ENCODE measurements around the gene ORAI3.
A peak's percentile ranks its signal among the peaks of the same experiment; 100 is the strongest.

The ORAI3 gene

GRCh38 chr16:30963925-30964511 lies 15.2 kb downstream of the ORAI3 start:
- in situ Hi-C loops (cut with MboI; ENCODE audit: low pct_unique_long_range_greater_than_20kb, low sequenced_read_pairs), result no loop called here
- no peak for DNase-seq

DNA sequence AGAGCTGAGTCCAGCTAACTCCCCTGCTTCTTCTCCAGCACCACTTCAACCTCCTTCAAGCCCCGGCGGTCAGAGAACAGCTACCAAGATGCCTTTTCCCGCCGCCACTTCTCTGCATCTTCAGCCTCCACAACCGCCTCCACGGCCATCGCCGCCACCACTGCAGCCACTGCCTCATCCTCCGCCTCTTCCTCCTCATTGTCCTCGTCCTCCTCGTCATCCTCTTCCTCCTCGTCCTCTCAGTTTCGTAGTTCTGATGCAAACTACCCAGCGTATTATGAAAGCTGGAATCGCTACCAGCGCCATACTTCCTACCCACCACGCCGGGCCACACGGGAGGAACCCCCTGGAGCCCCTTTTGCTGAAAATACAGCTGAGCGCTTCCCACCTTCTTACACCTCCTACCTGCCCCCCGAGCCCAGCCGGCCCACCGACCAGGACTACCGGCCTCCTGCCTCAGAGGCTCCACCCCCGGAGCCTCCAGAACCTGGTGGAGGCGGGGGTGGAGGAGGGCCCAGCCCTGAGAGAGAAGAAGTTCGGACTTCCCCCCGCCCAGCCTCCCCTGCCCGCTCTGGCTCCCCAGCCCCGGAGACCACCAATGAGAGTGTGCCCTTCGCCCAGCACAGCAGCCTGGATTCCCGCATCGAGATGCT lies 15.8 kb downstream of the ORAI3 start:
- no peak for DNase-seq
- in situ Hi-C loops (cut with MboI; ENCODE audit: low pct_unique_long_range_greater_than_20kb, low sequenced_read_pairs), result no loop called here

DNA sequence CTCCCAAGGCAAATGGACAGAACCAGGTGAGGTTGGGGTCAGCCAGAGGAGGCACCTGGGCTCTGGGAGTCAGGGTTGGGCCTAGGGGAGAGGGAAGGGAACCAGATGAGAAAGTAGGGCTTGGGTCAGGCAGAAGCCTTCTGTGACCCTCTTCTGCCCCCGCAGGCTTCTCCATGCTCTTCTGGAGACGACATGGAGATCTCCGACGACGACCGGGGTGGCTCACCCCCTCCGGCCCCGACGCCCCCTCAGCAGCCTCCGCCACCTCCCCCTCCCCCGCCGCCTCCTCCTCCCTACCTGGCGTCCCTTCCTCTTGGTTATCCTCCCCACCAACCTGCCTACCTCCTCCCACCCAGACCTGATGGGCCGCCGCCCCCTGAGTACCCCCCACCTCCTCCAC lies 16.6 kb downstream of the ORAI3 start:
- DNase-seq, result no peak
- in situ Hi-C loops (cut with MboI; ENCODE audit: low pct_unique_long_range_greater_than_20kb, low sequenced_read_pairs), result no loop called here

GRCh38 chr16:30966033-30966619 lies 17.3 kb downstream of the ORAI3 start:
- DNase-seq, result no peak
- in situ Hi-C loops (cut with MboI; ENCODE audit: low pct_unique_long_range_greater_than_20kb, low sequenced_read_pairs), result no loop called here

- no peak for DNase-seq
- in situ Hi-C loops (cut with MboI; ENCODE audit: low pct_unique_long_range_greater_than_20kb, low sequenced_read_pairs), result no loop called here
Measured at GRCh38 chr16:30967795-30968194, 18.9 kb downstream of the ORAI3 start.

DNA sequence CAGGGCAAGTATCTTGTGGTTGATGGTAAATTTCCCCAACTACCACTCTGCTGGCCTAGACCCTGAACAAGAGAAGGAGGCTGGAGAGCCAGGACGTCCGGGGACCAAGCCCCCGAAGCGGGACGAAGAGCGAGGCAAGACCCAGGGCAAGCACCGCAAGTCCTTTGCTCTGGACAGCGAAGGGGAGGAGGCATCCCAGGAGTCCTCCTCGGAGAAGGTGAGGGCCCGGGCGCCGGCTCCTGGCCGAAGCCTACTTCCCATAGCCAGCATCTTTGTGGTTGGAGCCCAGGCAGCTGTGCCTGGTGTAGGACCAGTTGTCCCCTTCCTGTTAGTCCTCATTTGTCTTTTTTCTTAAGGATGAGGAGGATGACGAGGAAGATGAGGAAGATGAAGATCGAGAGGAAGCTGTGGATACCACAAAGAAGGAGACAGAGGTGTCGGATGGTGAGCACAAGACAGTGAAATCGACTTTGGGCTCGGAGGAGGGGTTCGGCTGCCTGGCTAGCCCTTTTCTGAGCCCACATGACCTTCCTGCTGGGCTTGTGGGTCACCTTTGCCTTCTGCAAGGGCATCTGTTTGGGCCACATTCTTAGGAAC lies 20.5 kb downstream of the ORAI3 start:
- DNase-seq, result no peak
- in situ Hi-C loops (cut with MboI; ENCODE audit: low pct_unique_long_range_greater_than_20kb, low sequenced_read_pairs), result no loop called here

DNA sequence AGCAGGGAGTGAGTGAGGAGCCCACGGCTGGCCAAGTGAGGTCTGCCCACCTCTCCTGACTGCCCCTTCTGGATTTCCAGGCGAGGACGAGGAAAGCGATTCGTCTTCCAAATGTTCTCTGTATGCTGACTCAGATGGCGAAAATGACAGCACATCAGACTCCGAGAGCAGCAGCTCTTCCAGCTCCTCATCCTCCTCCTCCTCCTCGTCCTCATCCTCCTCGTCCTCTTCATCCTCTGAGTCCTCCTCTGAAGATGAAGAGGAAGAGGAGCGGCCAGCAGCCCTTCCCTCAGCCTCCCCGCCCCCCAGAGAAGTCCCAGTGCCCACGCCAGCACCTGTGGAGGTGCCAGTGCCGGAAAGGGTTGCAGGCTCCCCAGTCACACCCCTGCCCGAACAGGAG lies 22.4 kb downstream of the ORAI3 start:
- no peak for DNase-seq
- in situ Hi-C loops (cut with MboI; ENCODE audit: low pct_unique_long_range_greater_than_20kb, low sequenced_read_pairs), result no loop called here

DNA sequence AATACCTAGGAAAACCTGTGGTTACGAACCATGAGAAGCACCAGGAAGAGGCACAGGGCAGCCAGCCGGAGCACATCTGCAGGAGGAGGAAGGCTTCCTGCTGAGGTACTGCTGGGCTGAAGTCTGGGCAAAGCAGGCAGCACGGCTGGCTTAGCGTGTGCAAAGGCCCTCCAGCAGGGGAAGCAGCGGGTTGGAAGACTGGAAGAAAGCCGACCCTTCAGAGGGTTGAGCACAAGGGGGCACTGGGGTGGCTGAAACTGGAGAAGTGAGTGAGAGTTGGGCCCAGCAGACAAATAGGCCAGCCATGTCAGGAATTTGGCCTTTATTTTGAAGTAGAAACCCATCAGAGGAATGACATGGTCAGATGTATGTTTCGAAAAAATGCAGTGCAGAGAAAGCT lies 24.0 kb downstream of the ORAI3 start:
- DNase-seq, result peak; percentile 24
- in situ Hi-C loops (cut with MboI; ENCODE audit: low pct_unique_long_range_greater_than_20kb, low sequenced_read_pairs), result no loop called here

GRCh38 chr16:30974348-30974747 lies 25.5 kb downstream of the ORAI3 start:
- in situ Hi-C loops (cut with MboI; ENCODE audit: low pct_unique_long_range_greater_than_20kb, low sequenced_read_pairs), result no loop called here
- DNase-seq, result no peak

DNA sequence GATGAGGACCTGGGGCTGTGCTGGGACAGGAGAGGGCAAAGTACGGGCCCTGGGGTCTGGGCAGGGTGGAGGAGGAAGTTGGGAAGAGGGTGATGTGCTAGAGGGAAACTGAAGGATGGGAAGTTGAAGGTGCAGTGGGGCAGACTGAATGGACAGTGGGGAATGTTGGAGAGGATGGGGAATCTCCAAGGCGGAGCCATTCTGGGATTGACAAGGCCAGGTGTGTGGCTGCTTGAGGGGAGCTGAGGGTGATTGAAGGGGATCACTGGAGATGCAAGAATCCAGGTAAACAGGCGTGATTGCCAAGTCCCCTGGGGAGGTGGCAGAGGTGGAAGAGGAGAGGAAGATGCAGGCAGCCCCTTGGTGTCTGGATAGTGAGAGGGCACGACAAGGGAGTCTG lies 27.6 kb downstream of the ORAI3 start:
- DNase-seq, result no peak
- in situ Hi-C loops (cut with MboI; ENCODE audit: low pct_unique_long_range_greater_than_20kb, low sequenced_read_pairs), result no loop called here

DNA sequence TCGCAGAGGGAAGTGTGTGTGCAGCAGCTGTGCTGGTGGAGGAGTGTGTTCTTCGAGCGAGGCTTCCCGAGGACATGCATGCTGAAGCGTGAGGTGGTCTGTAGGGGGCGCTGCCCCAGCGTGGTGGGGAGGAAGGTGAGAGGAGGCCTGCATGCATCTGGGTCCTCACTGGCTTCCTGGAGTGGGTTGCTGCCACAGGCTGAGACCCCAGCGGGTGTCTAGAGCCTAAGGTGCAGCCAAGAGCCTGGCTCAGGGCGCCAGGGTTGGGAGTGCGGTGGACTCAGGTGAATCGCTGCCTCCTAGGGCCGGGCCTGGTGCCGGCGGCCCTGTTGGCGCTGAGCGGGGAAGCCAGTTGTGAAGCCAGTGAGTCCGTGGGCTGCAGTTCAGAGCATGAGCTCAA lies 28.6 kb downstream of the ORAI3 start:
- peak; percentile 37 for DNase-seq
- in situ Hi-C loops (cut with MboI; ENCODE audit: low pct_unique_long_range_greater_than_20kb, low sequenced_read_pairs), result no loop called here

DNA sequence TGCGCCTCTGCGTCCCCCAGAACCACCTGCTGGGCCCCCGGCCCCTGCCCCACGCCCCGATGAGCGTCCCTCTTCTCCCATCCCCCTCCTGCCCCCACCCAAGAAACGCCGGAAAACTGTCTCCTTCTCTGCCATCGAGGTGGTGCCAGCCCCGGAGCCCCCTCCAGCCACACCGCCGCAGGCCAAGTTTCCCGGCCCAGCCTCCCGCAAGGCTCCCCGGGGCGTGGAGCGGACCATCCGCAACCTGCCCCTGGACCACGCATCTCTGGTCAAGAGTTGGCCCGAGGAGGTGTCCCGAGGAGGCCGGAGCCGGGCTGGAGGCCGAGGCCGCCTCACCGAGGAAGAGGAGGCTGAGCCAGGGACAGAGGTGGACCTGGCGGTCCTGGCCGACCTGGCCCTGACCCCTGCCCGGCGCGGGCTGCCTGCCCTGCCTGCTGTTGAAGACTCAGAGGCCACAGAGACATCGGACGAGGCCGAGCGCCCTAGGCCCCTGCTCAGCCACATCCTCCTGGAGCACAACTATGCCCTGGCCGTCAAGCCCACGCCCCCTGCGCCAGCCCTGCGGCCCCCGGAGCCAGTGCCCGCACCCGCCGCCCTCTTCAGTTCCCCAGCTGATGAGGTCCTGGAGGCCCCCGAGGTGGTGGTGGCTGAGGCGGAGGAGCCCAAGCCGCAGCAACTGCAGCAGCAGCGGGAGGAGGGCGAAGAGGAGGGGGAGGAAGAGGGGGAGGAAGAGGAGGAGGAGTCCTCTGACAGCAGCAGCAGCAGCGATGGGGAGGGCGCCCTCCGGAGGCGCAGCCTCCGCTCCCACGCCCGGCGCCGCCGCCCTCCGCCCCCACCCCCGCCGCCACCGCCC lies 30.5 kb downstream of the ORAI3 start:
- DNase-seq, result no peak
- in situ Hi-C loops (cut with MboI; ENCODE audit: low pct_unique_long_range_greater_than_20kb, low sequenced_read_pairs), result no loop called here

DNA sequence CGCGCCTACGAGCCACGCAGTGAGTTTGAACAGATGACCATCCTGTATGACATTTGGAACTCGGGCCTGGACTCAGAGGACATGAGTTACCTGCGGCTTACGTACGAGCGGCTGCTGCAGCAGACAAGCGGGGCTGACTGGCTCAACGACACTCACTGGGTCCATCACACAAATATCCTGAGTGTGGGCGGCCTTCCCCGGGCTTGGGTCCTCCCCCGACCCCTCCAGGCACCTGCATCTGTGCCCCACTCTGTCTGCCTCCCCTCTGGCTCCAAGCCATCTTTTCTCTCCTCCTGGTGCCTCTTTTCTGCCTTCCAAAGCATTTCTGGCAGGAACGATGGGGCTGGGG lies 31.1 kb downstream of the ORAI3 start:
- no peak for DNase-seq
- in situ Hi-C loops (cut with MboI; ENCODE audit: low pct_unique_long_range_greater_than_20kb, low sequenced_read_pairs), result no loop called here

DNA sequence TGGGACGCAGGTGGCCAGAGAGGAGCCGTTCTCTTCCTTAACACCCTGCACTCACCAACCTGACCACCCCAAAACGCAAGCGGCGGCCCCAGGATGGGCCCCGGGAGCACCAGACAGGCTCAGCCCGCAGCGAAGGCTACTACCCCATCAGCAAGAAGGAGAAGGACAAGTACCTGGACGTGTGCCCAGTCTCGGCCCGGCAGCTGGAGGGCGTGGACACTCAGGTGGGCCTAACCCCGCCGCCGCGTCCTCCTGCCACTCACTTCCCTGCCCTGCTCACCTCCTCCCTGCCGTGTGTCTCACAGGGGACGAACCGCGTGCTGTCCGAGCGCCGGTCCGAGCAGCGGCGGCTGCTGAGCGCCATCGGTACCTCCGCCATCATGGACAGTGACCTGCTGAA lies 31.6 kb downstream of the ORAI3 start:
- in situ Hi-C loops (cut with MboI; ENCODE audit: low pct_unique_long_range_greater_than_20kb, low sequenced_read_pairs), result no loop called here
- no peak for DNase-seq

GRCh38 chr16:30980959-30981358 lies 32.1 kb downstream of the ORAI3 start:
- in situ Hi-C loops (cut with MboI; ENCODE audit: low pct_unique_long_range_greater_than_20kb, low sequenced_read_pairs), result no loop called here
- DNase-seq, result no peak

GRCh38 chr16:30982548-30983288 lies 33.9 kb downstream of the ORAI3 start:
- in situ Hi-C loops (cut with MboI; ENCODE audit: low pct_unique_long_range_greater_than_20kb, low sequenced_read_pairs), result no loop called here

DNA sequence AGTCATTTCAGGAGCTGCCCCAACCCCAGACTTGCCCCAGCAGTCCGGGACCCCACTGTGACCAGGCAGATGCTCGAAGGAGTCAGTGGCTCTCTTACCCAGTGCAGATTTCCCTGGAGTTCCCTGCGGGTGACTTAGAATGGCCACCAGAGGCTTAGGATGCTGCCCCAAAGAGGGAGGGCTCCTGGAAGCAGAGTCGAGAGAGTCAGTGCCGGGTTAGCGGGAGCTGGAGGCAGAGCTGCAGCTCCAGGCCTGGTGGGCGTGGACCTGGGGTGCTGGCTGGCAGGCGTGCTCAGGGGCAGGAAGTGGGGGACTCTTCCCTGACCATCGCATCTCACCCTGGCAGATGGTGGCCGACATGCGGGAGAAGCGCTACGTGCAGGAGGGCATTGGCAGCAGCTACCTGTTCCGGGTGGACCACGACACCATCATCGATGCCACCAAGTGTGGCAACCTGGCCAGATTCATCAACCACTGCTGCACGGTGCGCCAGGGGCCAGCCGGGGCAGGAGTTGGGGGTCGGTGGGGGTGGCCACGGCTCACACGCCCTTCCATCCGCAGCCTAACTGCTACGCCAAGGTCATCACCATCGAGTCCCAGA lies 34.5 kb downstream of the ORAI3 start:
- DNase-seq, result no peak
- in situ Hi-C loops (cut with MboI; ENCODE audit: low pct_unique_long_range_greater_than_20kb, low sequenced_read_pairs), result no loop called here

More at GRCh38 chr16:30982548-30983288, 33.9 kb downstream of the ORAI3 start:
- DNase-seq, result no peak

GRCh38 chr16:30983898-30984610 lies 35.2 kb downstream of the ORAI3 start:
- in situ Hi-C loops (cut with MboI; ENCODE audit: low pct_unique_long_range_greater_than_20kb, low sequenced_read_pairs), result no loop called here
- no peak for DNase-seq

Data from KBM-7 (cell line).